Fibroblast of the aortic adventitia (primary cell): ENCODE results near the gene KIAA1217. TPM values are rescaled to one million over a fixed set of nuclear protein-coding genes. Genes with fewer than 3 reads are reported as not detected.

Experiments used
- DNase-seq: peaks from one replicate; pipeline ENCODE4 v3.0.0-alpha.2; 2010; ENCODE audit warnings: low read depth
- H3K4me3 ChIP-seq: 2 replicates; pipeline ENCODE4 v1.5.1; 2011; ENCODE audit warnings: low read depth, mild to moderate bottlenecking, control low read depth, low read length, moderate library complexity
- CTCF ChIP-seq: IDR thresholded peaks from 2 replicates; pipeline ENCODE4 v1.5.1; 2011; ENCODE audit warnings: mild to moderate bottlenecking, low read length, control low read depth, inconsistent platforms; ENCODE audit not compliant: insufficient read depth
- total RNA-seq: library from RNA; depleted of rRNA; stranded (reverse); fragments of >200 nt; gene quantifications from 2 replicates; pipeline ENCODE4 v1.2.3, GENCODE V29; 2012; ENCODE audit warnings: low replicate concordance

The KIAA1217 gene
- total RNA-seq, 1 donor, result 12.5 TPM

- no peak for DNase-seq
- no peak overlapping the region for H3K4me3 ChIP-seq
- TF ChIP-seq CTCF, result no peak
These were observed 239.5 kb downstream of the KIAA1217 start for GRCh38 chr10:24448351-24448999.

GRCh38 chr10:24449321-24449740 is 240.4 kb downstream of the KIAA1217 start:
- no peak for DNase-seq
- no peak overlapping the region for H3K4me3 ChIP-seq

GRCh38 chr10:24449769-24450310 is 240.9 kb downstream of the KIAA1217 start:
- no peak overlapping the region for H3K4me3 ChIP-seq
- DNase-seq, result no peak
- no peak for TF ChIP-seq CTCF

More at GRCh38 chr10:24449321-24449740, 240.4 kb downstream of the KIAA1217 start:
- TF ChIP-seq CTCF, result no peak

- no peak overlapping the region for H3K4me3 ChIP-seq
- DNase-seq, result no peak
- TF ChIP-seq CTCF, result no peak
These were observed 242.4 kb downstream of the KIAA1217 start for GRCh38 chr10:24451325-24451820.

- DNase-seq, result no peak
- H3K4me3 ChIP-seq, result no peak overlapping the region
- TF ChIP-seq CTCF, result no peak
These were observed 243.1 kb downstream of the KIAA1217 start for GRCh38 chr10:24452030-24452429.

- DNase-seq, result peak; percentile 74
- no peak overlapping the region for H3K4me3 ChIP-seq
- TF ChIP-seq CTCF, result no peak
These were observed 244.5 kb downstream of the KIAA1217 start for GRCh38 chr10:24453404-24453830.
